HUDEP-2 (cell line): ENCODE data around the gene DHDDS.
"Not testable (repeated sequence)": the region's sequence is repeated elsewhere in the genome, so short reads cannot be mapped to it uniquely, and the experiment has no call there.

ENCODE experiments used
- DNase-seq, 76 experiments: peaks; one replicate each; lab custom pipeline; 2025; ENCODE audit not compliant: unreplicated experiment in 76 of 76; lab: John Stamatoyannopoulos, UW

Gene DHDDS

DNA sequence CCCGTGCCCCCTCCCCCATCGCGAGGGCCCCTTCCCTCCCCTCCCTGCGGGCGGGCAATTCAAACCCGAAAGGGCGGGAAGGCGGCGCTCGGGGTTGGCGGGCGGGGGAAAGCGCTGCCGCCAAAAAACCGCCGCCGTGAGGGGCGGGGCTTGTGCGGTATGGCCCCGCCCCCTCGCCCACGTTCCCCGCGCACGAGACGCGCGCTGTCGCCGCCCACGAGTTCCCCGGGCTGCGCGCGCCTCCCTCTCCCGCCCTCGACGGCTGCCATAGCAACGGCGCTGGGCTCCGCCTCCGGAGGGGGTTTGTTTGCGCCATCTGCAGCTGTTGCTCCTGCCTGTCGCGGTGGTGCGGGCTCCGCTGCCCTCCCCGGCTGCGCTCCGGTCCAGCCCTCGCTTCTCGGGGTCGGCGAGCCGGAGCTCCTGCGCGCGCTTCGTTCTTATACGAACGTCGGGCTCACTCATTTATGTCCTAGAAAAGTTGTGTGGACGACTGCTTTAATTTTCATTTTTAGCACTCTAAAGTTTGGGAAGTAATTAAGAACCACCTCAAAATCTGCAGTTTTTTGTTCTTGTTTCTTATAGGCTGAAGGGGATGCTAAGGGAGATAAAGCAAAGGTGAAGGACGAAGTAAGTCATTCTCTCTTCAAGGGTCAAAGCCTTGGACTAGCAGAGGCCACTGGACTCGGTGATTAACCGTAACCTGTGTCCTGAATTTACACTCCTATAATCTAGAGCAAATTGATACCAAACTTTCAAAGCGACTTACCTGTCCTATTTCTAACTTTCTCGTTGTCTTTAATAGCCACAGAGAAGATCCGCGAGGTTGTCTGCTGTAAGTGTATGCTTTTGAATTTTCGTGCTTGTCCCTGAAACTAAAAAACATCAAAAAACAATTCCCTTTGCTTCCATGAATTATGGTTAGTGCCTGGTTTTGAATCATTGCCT lies 41.1 kb downstream of the DHDDS start:
- DNase-seq = peak in 73 of 76 experiments; percentile 54 to 95 (median 90)

DNA sequence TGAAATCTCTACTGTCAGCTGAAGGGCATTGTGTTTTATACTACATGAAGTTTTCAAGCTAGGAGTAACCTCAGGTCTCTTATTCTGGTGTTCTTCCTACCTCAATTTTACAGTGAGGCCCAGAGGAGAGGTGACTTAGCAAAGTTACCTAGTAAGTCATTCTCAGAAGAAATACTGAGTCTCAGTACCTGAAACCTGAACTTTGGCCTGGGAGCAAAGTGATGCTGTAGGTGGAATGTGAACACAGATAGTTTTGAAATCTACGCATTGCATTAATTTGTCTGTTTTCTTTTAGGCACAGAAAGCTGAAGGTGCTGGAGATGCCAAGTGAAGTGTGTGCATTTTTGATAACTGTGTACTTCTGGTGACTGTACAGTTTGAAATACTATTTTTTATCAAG lies 42.7 kb downstream of the DHDDS start:
- DNase-seq = no peak

DNA sequence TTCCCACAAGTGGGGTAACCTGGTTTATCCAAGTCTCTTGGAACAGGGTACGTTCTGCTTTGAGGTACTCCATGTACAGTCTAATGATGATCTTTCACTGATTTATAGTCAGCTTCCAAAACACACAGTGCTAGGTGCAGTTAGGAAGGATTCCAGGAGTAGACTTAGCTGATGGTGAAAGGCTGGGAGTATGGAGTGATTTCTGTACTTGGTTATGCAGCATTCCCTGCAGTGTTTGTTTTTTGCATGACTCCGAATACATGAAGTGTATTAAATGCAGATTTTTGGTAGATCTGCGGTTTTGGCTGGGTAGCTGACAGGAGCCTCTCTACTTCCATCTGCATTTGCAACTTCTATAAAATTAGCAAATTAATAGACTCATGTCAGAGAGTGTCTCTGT lies 43.9 kb downstream of the DHDDS start:
- no peak for DNase-seq

DNA sequence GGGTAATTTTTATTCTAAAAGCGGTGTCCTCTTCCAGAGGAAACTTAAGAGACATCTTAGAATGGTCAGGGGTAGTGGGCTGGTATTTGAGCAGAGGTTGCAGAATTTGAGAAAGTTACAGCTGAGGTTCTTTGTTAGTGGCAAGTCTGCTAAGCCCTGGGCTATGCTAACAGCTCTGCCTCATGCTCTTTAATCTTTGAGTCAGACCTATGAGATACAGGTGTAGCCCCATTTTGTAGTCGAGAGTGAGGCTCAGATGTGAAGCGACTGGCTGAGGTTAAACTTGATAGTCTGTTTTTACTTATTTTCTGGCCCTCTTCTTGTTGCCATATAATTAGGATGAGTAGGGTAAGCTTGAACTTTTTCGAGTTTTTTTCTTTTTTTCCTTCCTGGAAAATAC lies 44.8 kb downstream of the DHDDS start:
- no peak for DNase-seq

DNA sequence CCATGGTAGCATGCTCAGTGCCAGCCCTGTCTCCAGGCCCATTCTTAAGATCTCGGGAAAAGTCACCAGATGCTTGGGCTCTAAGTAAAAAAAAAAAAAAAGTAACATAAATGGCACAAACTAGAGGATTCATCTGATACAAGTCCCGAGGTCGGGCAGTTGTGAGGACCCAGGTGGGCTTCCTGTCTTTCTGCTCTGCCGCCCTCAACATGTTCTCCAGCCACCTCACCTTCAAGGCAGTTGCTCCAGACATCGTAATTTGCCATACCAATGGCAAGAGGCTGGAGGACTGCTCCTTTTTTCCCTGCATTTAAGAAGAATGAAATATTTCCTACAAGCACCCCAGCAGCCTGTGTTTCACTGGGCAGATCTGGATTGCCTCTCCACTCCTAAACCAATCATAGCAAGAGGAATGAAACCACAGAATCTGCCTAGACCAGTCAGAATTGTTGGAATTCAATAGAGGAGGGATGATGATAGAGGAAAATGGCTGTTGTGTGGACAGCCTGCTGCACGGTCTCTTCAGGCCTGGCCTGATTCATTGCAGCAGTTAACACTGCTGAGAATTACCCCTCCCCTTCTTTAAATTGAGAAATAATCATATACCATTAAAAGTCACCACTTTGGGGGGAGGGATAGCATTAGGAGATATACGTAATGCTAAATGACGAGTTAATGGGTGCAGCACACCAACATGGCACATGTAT lies 45.5 kb downstream of the DHDDS start:
- DNase-seq = no peak

DNA sequence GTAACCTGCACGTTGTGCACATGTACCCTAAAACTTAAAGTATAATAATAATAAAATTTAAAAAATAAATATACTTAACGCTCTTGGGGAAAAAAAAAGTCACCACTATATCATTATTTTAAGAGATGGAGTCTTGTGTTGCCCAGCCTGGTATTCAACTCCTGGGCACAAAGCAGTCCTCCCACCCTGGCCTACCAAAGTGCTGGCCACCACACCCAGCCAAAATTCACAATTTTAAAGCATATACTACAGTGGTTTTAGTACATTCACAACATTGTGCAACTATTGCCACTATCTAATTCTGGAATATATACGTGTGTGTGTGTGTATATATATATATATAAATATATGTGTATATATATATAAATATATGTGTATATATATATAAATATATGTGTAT lies 46.0 kb downstream of the DHDDS start:
- DNase-seq = peak in 1 of 76 experiments; percentile 4

DNA sequence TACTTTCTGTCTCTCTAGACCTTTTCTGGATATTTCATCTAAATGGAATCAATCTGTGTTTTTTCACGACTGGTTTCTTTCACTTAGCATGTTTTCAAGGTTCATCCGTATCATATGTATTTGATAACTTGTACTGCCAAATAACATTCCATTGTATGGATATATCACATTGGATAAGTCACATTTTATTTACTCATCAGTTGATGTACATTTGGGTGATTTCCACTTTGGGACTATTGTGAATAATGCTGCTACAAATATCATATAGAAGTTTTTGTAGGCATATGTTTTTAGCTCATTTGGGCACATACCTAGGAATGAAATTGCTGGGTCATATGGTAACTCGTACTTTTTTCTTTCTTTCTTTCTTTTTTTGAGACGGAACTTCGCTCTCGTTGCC lies 46.9 kb downstream of the DHDDS start:
- no peak for DNase-seq

DNA sequence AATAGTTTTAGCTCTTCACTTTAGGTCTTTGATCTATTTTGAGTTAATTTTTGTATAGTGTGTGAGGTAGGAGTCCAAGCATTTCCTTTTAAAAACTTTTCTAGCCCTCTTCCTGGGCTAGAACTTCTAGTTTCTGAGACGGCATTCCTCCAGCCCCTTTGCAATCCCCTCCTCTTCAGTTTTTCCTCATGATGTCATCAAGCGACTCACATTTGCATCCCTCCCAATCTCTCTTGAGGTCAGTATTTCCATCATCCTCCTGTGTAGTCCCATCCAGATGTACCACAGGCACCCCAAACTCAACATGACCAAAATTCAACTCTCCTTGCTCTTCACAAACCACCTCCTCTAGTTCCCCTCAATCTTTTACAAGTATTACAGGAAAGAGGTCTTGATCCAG lies 50.8 kb downstream of the DHDDS start:
- no peak for DNase-seq

DNA sequence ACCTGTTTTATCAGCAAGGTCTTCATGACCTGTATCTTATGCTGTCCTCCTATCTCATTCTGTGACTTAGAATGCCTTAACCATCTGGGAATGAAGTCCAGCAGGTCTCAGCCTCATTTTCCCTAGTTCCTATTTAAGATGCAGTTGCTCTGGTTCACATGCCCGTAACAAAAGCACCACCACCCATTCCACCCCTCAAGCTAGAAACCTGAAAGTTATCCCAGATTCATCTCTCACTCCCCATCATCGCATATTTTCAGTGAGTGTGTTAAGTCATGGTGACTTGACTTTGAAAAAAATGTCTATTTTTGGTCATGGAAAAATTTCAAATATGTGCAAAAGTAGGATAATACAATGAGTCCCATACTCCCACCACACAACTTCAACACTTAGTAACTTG lies 51.9 kb downstream of the DHDDS start:
- no peak for DNase-seq

DNA sequence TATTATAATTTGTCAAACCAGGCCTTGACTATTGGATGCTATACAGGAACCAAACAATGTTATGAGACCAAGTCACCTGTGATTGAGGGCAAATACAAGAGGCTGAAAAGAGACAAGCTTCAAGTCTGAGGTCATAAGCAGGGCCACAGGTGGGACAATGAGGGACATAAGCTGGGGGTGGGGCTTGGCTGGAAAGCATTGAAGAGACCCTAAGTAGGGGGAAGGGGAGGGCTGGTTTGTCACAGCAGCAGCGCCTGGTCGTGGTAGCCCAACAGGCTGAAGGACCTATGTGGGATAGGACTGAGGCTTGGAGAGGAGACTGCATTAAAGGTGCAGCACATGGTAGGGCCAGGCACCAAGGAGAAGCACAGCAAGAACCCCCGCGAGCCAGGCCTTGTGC lies 58.0 kb downstream of the DHDDS start:
- no peak for DNase-seq

DNA sequence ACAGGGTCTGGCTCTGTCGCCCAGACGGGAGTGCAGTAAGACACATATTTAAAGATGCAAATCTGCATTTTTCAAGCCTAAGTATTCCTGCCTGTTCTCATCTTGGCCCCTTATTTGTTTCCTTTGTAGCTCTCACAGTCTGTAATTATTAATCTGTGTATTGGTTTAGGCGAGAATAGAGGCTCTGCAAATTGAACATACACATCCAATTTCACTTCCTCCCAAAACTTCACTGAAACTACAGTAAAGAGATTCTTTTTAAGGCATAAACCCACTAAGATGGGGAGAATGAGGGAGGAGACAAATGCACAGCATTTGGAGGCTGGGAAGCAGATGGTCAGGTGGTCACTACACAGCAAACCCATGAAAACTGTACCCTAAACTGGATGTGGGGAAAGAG lies 61.1 kb downstream of the DHDDS start:
- no peak for DNase-seq

DNA sequence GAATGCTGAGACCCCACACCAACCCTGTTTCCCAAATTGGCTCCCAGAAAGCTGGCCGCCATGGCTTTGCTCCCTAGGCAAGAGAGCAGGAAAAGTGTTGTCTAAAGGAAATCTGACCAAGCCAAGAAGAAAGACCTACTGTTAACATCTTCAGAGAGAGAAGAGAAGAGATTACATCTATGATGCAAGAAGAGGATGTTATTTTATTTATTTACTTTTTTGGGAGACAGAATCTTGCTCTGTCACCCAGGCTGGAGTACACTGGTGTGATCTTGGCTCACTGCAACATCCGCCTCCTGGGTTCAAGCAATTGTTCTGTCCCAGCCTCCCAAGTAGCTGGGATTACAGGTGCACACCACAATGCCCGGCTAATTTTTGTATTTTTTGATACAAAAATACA lies 61.8 kb downstream of the DHDDS start:
- no peak for DNase-seq

DNA sequence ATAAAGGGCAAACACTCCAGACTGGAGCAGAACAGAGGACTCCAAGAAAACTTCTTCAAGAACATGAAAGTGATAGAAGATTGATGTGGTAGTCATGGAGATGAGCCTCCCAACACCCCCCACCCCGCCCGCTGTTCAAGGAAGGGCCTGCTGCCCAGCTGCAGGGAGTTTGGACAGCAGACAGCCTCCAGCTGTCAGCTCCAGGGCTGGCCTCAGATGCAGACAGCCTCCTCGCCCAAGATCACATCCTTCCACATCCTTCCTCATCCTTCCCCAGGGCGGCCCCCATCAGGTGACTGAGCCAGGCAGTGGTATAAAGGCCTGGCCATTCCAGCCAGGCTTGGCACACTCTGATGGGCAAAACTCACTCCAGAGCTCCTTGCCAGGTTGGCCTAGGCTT lies 64.7 kb downstream of the DHDDS start:
- DNase-seq = no peak

DNA sequence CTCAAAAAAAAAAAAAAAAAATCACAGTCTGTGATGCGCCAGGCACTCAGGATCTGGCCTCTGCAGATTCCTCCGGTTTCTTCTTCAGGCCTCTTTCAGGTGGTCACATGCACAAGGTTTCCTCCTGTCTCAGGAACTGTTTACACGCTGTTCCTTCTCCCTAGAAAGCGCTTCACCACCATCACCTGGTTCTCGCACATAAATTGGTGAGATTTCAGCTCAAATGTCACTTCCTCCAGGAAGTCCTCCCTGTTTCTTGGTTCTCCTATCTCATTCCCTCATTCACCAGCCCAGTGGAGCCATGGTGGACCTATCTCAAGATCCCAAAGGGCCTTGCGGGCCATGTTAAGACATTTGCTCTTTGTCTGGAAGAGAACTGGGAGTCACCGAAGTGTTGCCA lies 66.8 kb downstream of the DHDDS start:
- DNase-seq = no peak

DNA sequence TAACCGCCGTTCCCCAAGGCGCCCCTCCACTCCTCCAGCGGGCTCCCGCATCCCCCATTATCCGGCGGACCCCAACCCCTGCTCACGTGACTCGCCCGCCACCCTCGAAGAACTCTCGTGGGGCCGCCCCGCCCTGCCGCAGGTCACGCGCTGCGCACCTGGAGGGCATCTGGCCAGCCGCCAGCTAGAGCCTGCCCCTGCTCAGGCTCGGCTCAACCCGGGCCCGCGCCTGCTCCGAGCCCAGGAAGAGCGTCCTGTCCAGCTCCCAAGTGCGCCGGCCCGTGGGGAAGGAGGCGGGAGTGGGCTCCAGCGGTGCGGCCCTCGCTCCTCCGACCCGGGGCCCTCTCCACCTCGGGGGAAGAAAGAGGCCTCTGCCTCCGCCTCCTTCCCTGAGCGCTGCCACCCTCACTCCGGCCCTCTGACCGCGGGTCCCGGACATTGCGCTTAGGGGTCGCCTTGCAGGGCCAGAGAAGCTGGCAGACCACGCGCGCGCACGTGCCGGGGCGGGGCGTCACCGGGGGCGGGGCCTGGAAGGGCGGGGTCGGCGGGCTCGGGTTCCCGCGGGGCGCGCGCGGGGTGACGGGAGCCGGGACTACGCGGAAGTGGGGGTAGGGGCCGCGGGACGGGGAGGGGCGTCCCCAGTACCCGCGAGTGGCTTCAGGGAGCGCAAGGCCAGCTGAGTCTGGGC lies 68.5 kb downstream of the DHDDS start:
- DNase-seq = peak in 73 of 76 experiments; percentile 26 to 98 (median 87)

DNA sequence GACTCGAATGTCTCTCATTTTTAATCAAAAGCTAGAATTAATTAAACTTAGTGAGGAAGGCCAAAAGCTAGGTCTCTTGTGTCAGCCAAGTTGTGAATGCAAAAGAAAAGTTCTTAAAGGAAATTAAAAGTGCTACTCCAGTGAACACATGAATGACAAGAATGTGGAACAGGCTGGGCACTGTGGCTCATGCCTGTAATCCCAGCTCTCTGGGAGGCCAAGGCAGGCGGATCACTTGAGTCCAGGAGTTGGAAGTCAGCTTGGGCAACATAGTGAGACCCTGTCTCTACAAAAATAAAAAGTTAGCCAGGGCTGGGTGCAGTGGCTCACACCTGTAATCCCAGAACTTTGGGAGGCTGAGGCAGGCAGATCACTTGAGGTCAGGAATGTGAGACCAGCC lies 78.6 kb downstream of the DHDDS start:
- not testable (repeated sequence) for DNase-seq

DNA sequence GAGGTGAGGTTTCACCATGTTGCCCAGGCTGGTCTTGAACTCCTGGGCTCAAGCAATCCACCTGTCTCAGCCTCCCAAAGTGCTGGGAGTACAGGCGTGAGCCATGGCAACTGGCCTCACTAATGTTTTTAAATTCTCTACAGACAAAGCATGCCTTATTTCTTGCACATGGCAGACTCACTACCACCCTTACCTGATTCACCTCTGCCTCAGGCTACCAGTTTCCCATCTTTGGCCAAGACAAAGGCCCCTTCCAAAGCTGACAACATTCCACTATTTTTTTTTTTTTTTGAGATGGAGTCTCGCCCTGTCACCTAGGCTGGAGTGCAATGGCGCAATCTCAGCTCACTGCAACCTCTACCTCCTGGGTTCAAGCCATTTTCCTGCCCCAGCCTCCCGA lies 83.7 kb downstream of the DHDDS start:
- DNase-seq = not testable (repeated sequence)

DNA sequence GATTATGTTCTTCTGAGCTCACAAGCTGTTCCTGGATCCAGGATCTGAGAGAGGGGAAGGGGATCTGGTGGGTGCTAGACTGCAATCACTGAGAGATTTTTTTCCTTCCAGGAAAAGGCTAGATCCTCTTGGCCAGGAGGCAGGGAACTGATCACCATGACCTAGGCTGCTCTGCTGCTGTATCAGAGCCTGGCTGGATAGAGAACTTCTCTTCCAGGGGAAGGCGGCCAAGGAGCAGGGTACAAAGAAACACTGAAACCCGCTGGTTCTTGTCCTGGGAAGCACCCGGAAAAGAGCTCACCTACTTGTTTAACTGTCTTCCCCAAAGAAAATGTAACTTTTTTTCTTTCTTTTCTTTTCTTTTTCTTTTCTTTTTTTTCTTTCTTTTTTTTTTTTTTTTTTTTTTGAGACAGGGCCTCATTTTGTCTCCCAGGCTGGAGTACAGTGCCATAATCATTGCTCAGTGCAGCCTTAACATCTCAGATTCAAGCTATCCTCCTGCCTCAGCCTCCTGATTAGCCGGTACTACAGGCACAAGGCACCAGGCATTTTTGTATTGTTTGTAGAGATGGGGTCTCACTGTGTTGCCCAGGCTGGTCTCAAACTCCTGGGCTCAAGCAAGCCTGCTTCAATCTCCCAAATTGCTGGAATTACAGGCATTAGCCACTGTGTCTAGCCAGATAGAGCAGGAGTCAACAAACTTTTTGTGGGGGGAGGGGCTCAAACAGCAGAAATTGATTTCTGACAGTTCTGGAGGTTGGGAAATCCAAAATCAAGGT lies 85.1 kb downstream of the DHDDS start:
- no peak for DNase-seq

DNA sequence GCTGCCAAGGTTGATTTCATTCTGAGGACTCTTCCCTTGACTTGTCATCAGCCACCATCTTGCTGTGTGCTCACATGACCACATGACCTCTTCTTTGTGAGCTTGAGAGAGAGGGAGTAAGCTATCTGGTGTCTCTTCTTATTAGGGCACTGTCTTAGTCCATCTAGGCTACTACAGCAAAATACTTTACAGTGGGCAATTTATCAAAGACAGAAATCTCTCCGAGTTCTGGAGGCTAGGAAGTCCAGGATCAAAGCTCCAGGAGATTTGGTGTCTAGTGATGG lies 85.6 kb downstream of the DHDDS start:
- DNase-seq = no peak

DNA sequence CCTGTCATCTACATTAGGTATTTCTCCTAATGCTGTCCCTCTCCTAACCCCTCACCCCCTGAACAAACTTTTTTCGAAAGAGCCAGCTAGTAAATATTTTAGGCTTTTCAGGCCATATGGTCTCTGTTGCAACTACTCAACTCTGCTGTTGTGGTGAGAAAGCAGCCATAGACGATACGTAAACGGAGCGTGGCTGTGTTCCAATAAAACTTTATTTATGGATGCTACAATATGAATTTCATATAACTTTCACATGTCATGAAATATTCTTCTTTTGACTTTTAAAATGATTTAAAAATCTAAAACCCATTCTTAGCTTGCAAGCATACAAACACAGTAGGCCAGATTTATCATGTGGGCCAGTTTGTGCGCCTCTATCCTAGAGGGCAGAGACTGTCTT lies 86.2 kb downstream of the DHDDS start:
- no peak for DNase-seq

DNA sequence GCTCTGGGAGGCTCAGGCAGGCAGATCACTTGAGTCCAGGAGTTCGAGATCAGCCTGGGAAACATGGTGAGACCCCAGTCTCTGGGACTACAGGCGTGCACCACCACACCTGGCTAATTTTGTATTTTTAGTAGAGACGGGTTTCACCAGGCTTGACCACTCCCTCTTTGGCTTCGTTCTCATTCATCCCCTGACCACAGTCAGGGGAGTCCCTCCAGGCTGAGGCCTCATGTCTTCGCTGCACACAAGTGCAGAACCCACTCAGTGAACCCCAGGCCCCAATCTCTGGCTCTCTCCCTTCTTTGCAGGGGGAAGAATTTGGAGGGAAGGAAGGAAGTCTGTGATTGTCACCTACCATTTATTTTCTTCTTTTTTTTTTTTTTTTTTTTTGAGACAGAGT lies 88.2 kb downstream of the DHDDS start:
- no peak for DNase-seq
